Endodermal cell (in vitro differentiated cells): ENCODE measurements around the gene SNU13. TPM values are rescaled to one million over a fixed set of nuclear protein-coding genes. Genes with fewer than 3 reads are reported as not detected.

Source experiments
- DNase-seq: peaks from one replicate; pipeline ENCODE4 v3.0.0-alpha.2; 2017
- H3K27ac ChIP-seq: 2 replicates; pipeline ENCODE4 v1.5.1; 2013; ENCODE audit warnings: mild to moderate bottlenecking, low read depth, low read length, moderate library complexity
- H3K27me3 ChIP-seq: 2 replicates; pipeline ENCODE4 v1.6.1; 2013; ENCODE audit warnings: mild to moderate bottlenecking, low read length, moderate library complexity; ENCODE audit not compliant: insufficient read depth, control insufficient read depth, poor library complexity, severe bottlenecking
- H3K36me3 ChIP-seq: 2 replicates; pipeline ENCODE4 v1.7.0; 2013; ENCODE audit warnings: mild to moderate bottlenecking, low read length, moderate library complexity; ENCODE audit not compliant: control insufficient read depth, insufficient read depth
- H3K4me1 ChIP-seq: one replicate; pipeline ENCODE4 v1.7.0; 2013; ENCODE audit warnings: low read length; ENCODE audit not compliant: control insufficient read depth, insufficient read depth
- H3K4me3 ChIP-seq: 2 replicates; pipeline ENCODE4 v1.5.1; 2013; ENCODE audit warnings: mild to moderate bottlenecking, low read length, moderate library complexity
- H3K9ac ChIP-seq: 2 replicates; pipeline ENCODE4 v1.6.1; 2013; ENCODE audit warnings: mild to moderate bottlenecking, low read length, moderate library complexity; ENCODE audit not compliant: poor library complexity, severe bottlenecking; ENCODE audit errors: extremely low read depth
- H3K9me3 ChIP-seq: 2 replicates; pipeline ENCODE4 v1.6.1; 2013; ENCODE audit warnings: mild to moderate bottlenecking, low read length, moderate library complexity; ENCODE audit not compliant: control insufficient read depth
- H3K27ac Mint-ChIP-seq: 2 replicates; pipeline ENCODE4 v1.8.0; 2020; ENCODE audit warnings: mixed read lengths
- H3K27me3 Mint-ChIP-seq: 2 replicates; pipeline ENCODE4 v1.8.0; 2021; ENCODE audit warnings: mild to moderate bottlenecking, mixed read lengths; ENCODE audit not compliant: insufficient read depth
- H3K36me3 Mint-ChIP-seq: 2 replicates; pipeline ENCODE4 v1.8.0; 2020; ENCODE audit warnings: low read depth, mixed read lengths
- H3K4me1 Mint-ChIP-seq: 2 replicates; pipeline ENCODE4 v1.8.0; 2020; ENCODE audit warnings: mixed read lengths
- H3K4me3 Mint-ChIP-seq: 2 replicates; pipeline ENCODE4 v1.8.0; 2020; ENCODE audit warnings: mild to moderate bottlenecking, moderate library complexity, mixed read lengths
- H3K9me3 Mint-ChIP-seq: 2 replicates; pipeline ENCODE4 v1.8.0; 2020; ENCODE audit warnings: mild to moderate bottlenecking, mixed read lengths
- CTCF ChIP-seq: fragments of 200-600 bp; sonication (generic); conservative IDR thresholded peaks from 2 replicates; pipeline ENCODE4 v1.5.0; 2021; ENCODE audit warnings: antibody characterized with exemption, mild to moderate bottlenecking
- WGBS, 2 experiments: methylation state at CpG; one replicate each; pipeline versions ENCODE4 v1.1.5 to v1.1.7; 2013; ENCODE audit warnings: missing lambda C conversion rate in 2 of 2, mixed read lengths in 1 of 2; ENCODE audit not compliant: insufficient coverage in 1 of 2, insufficient read length in 1 of 2; 5-methylcytosine and 5-hydroxymethylcytosine counted together
- total RNA-seq, 2 donors: library from RNA; stranded (reverse); fragmentation: NEBNext Ultra II Directional in 1 of 2; extraction: Animal tissue kit (Norgen Biotek cat#: 25700) in 1 of 2; gene quantifications; 2 replicates in 1 of 2; 3 replicates in 1 of 2; pipeline ENCODE4 v1.2.1, GENCODE V29; 2021

Gene SNU13
- total RNA-seq, 2 donors from 2014 or later: 133 to 146 TPM

DNA sequence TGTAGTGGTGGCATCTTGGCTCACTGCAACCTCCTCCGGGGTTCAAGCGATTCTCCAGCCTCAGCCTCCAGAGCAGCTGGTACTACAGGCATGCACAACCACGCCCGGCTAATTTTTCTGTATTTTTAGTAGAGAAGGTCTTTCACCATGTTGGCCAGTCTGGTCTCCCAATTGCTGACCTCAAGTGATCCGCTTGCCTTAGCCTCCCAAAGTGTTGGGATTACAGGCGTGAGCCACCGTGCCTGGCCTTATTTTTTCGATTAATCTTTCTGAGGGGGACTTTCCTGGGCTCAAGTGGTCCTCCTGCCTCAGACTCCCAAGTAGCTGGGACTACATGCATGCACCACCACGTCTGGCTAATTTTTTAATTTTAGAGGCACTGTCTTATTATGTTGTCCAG is 5.6 kb downstream of the SNU13 start:
- Histone ChIP-seq H3K36me3 (peaks cover 28% of the 10 kb centered on the region), H3K27ac (no peak overlapping the region), H3K4me3 (peak overlapping the region; percentile 86), H3K9ac (no peak overlapping the region), H3K9me3 (no peaks in the 10 kb centered on the region), H3K27me3 (no peaks in the 10 kb centered on the region), H3K4me1 (no peaks in the 10 kb centered on the region)
- peak overlapping the region; percentile 94 for H3K27ac Mint-ChIP-seq
- no peak for DNase-seq
- no peaks in the 10 kb centered on the region for H3K27me3 Mint-ChIP-seq
- peaks cover 23% of the 10 kb centered on the region for H3K36me3 Mint-ChIP-seq
- no peak for TF ChIP-seq CTCF
- peaks cover 7% of the 10 kb centered on the region for H3K4me1 Mint-ChIP-seq
- H3K4me3 Mint-ChIP-seq: peak overlapping the region; percentile 83
- 90 to 93% methylated on average over 9 of the region's 9 CpGs for WGBS, 2 experiments
- H3K9me3 Mint-ChIP-seq: no peaks in the 10 kb centered on the region

- no peak for TF ChIP-seq CTCF
- Mint-ChIP-seq H3K4me3 (peak overlapping the region; percentile 83), H3K27ac (peak overlapping the region; percentile 94), H3K4me1 (no peaks in the 10 kb centered on the region), H3K27me3 (no peaks in the 10 kb centered on the region), H3K36me3 (peaks cover 27% of the 10 kb centered on the region), H3K9me3 (no peaks in the 10 kb centered on the region)
- 56 to 74% methylated on average over 32 to 50 of the region's 50 CpGs for WGBS, 2 experiments
- Histone ChIP-seq H3K9me3 (no peaks in the 10 kb centered on the region), H3K4me1 (no peaks in the 10 kb centered on the region), H3K9ac (peak overlapping the region; percentile 69), H3K36me3 (peaks cover 32% of the 10 kb centered on the region), H3K27me3 (no peaks in the 10 kb centered on the region), H3K27ac (peak overlapping the region; percentile 36), H3K4me3 (peak overlapping the region; percentile 86)
- peak; percentile 91 for DNase-seq
Observed at GRCh38 chr22:41682033-41682807, 6.4 kb downstream of the SNU13 start.

DNA sequence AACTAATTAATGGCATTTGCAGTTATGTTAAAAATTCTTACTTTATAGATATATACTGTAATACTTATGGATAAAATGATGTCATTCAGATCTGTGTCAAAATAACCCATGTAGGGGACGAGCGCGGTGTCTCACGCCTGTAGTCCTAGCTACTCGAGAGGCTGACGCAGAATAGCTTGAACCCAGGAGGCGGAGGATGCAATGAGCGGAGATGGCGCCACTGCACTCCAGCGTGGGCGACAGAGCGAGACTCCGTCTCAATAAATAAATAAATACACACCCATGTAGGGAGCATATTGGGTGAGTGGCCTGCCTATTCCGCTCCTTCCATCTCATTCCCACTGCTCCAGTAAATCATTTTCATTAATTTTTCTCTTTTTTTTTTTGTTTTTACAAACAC is 7.1 kb downstream of the SNU13 start:
- no peak overlapping the region for H3K27ac ChIP-seq
- no peaks in the 10 kb centered on the region for H3K9me3 ChIP-seq
- peak overlapping the region; percentile 69 for H3K9ac ChIP-seq
- H3K27me3 ChIP-seq: no peaks in the 10 kb centered on the region
- peak overlapping the region; percentile 86 for H3K4me3 ChIP-seq
- H3K36me3 ChIP-seq: peaks cover 32% of the 10 kb centered on the region
- H3K4me1 ChIP-seq: no peaks in the 10 kb centered on the region
- Mint-ChIP-seq H3K4me1 (no peaks in the 10 kb centered on the region), H3K9me3 (no peaks in the 10 kb centered on the region), H3K27ac (peak overlapping the region; percentile 94), H3K27me3 (no peaks in the 10 kb centered on the region), H3K36me3 (peaks cover 31% of the 10 kb centered on the region), H3K4me3 (peak overlapping the region; percentile 83)
- 69 to 80% methylated on average over 12 to 14 of the region's 14 CpGs for WGBS, 2 experiments
- DNase-seq: no peak
- TF ChIP-seq CTCF: no peak
